ENCODE results near the gene AK3.
"Not testable (repeated sequence)": the region's sequence is repeated elsewhere in the genome, so short reads cannot be mapped to it uniquely, and the experiment has no call there.

Gene AK3

GRCh38 chr9:4662108-4662988, 78.7 kb downstream of the AK3 start, which contains the start of gene PLPP6:
Gene PLPP6, plus strand, starts transcription at chr9:4662294. Its CDS starts 82 bp downstream, at chr9:4662376.
- TF ChIP-seq CTCF (IDR thresholded peaks at IDR 0.05): peak; percentile 77
- TF ChIP-seq ZFX (IDR thresholded peaks at IDR 0.05; ENCODE audit: borderline replicate concordance): no peak
- peak within 1 kb of the TSS; percentile 81 for H3K27ac ChIP-seq

- H3K27ac ChIP-seq: peak overlapping the region; percentile 81
- TF ChIP-seq ZFX (IDR thresholded peaks at IDR 0.05; ENCODE audit: borderline replicate concordance) (no peak), CTCF (IDR thresholded peaks at IDR 0.05) (no peak)
Measured at GRCh38 chr9:4661611-4662010, 79.4 kb downstream of the AK3 start.

GRCh38 chr9:4661165-4661564, 79.8 kb downstream of the AK3 start:
- H3K27ac ChIP-seq: peak overlapping the region; percentile 81; the same call in 1 of the 2 replicates
- TF ChIP-seq ZFX (IDR thresholded peaks at IDR 0.05; ENCODE audit: borderline replicate concordance) (no peak), CTCF (IDR thresholded peaks at IDR 0.05) (no peak)

GRCh38 chr9:4660665-4661064, 80.3 kb downstream of the AK3 start:
- not testable (repeated sequence) for H3K27ac ChIP-seq

Measured in 22Rv1 (cell line).